Caco-2 (cell line): ENCODE measurements around the gene ATOH8. TPM values are rescaled to one million over a fixed set of nuclear protein-coding genes. Genes with fewer than 3 reads are reported as not detected.

Source experiments
- BruUV-seq: library from RNA; stranded (reverse); fragments of 400-500 nt; replicated peaks from 2 replicates; lab custom pipeline; 2021; lab: Mats Ljungman, UMichigan
- CTCF ChIA-PET: fragments of 300-600 bp; sonication (Branson Sonifier 250); formaldehyde crosslinking; loops from one replicate; lab custom pipeline; 2022; ENCODE audit warnings: antibody characterized with exemption; lab: Charles Lee
- POLR2A ChIA-PET: fragments of 300-600 bp; sonication (Branson Sonifier 250); formaldehyde crosslinking; loops from one replicate; lab custom pipeline; 2022; ENCODE audit warnings: antibody characterized with exemption; lab: Charles Lee
- DNase-seq, 2 experiments: peaks; one replicate each; pipeline versions ENCODE4 v3.0.0 to v3.0.0-alpha.2; 2020 to 2022
- H3K27me3 ChIP-seq: replicated peaks from 2 replicates; pipeline ENCODE4 v1.6.0; 2011; ENCODE audit warnings: low read length; ENCODE audit not compliant: control insufficient read depth, insufficient read depth
- H3K36me3 ChIP-seq: 2 replicates; pipeline ENCODE4 v1.5.1; 2011; ENCODE audit warnings: low read length; ENCODE audit not compliant: control insufficient read depth, insufficient read depth
- H3K4me1 ChIP-seq: fragments of 250-450 bp; sonication (Bioruptor Pico); 2 replicates; pipeline ENCODE4 v1.5.1; 2020; ENCODE audit warnings: mild to moderate bottlenecking
- H3K4me3 ChIP-seq: 2 replicates; pipeline ENCODE4 v1.5.1; 2011; ENCODE audit warnings: low read depth, mild to moderate bottlenecking, control low read depth, low read length
- H3K9me3 ChIP-seq: fragments of 250-450 bp; sonication (Bioruptor Pico); 2 replicates; pipeline ENCODE4 v1.5.1; 2020; ENCODE audit warnings: mild to moderate bottlenecking, moderate library complexity
- H3K27ac Mint-ChIP-seq: one replicate; pipeline ENCODE4 v1.8.0; 2022; ENCODE audit warnings: mixed read lengths; ENCODE audit not compliant: unreplicated experiment
- H3K27me3 Mint-ChIP-seq: one replicate; pipeline ENCODE4 v1.8.0; 2022; ENCODE audit warnings: mixed read lengths; ENCODE audit not compliant: insufficient read depth, unreplicated experiment
- H3K36me3 Mint-ChIP-seq: one replicate; pipeline ENCODE4 v1.8.0; 2022; ENCODE audit warnings: mild to moderate bottlenecking, mixed read lengths; ENCODE audit not compliant: insufficient read depth, unreplicated experiment
- H3K4me1 Mint-ChIP-seq: one replicate; pipeline ENCODE4 v1.8.0; 2022; ENCODE audit warnings: low read depth, mixed read lengths; ENCODE audit not compliant: unreplicated experiment
- H3K4me3 Mint-ChIP-seq: one replicate; pipeline ENCODE4 v1.8.0; 2022; ENCODE audit warnings: mild to moderate bottlenecking, moderate library complexity, mixed read lengths; ENCODE audit not compliant: unreplicated experiment
- H3K9me3 Mint-ChIP-seq: one replicate; pipeline ENCODE4 v1.8.0; 2022; ENCODE audit warnings: mixed read lengths; ENCODE audit not compliant: unreplicated experiment
- CTCF ChIP-seq, 2 experiments: fragments of 200-600 bp in 1 of 2; IDR thresholded peaks; 1 replicate in 1 of 2; 2 replicates in 1 of 2; pipeline versions ENCODE4 v1.5.1 to v1.8.0; 2011 to 2022; ENCODE audit warnings: antibody characterized with exemption in 1 of 2, control low read depth in 1 of 2, inconsistent platforms in 1 of 2, low read depth in 1 of 2, low read length in 1 of 2, mild to moderate bottlenecking in 1 of 2, moderate library complexity in 1 of 2; ENCODE audit not compliant: insufficient read depth in 1 of 2, severe bottlenecking in 1 of 2, unreplicated experiment in 1 of 2
- intact Hi-C: fragments of 100-400 bp; cut with micrococcal nuclease; formaldehyde crosslinking; loops from one replicate; pipeline ENCODE4 v1.10.0; 2022; ENCODE audit not compliant: unreplicated experiment
- total RNA-seq: library from RNA; stranded (reverse); gene quantifications from 2 replicates; pipeline ENCODE4 v1.2.3, GENCODE V29; 2022

ATOH8 gene
- total RNA-seq, 1 experiment from 2014 or later, result not detected

- Histone ChIP-seq H3K9me3 (no peaks in the 10 kb centered on the region), H3K27me3 (no peaks in the 10 kb centered on the region; the same call in 1 of the 2 replicates), H3K4me1 (no peaks in the 10 kb centered on the region), H3K36me3 (no peaks in the 10 kb centered on the region), H3K4me3 (no peak overlapping the region)
- H3K27ac Mint-ChIP-seq, result no peak overlapping the region
- ChIA-PET CTCF (no interaction called here), POLR2A (no interaction called here)
- no TSS peak for BruUV-seq
- no peaks in the 10 kb centered on the region for H3K9me3 Mint-ChIP-seq
- DNase-seq, result no peak
- H3K4me3 Mint-ChIP-seq, result no peak overlapping the region
- H3K27me3 Mint-ChIP-seq, result peaks cover 3% of the 10 kb centered on the region
- intact Hi-C loops, result loop anchor here (5.0 kb wide), 1 partner anchor 62 kb away; no protein-coding TSS in a partner anchor
- TF ChIP-seq CTCF (IDR thresholded peaks at IDR 0.05; ENCODE audit: insufficient read depth in 1 of 2, low read depth in 1 of 2, low read length in 1 of 2, severe bottlenecking in 1 of 2, unreplicated experiment in 1 of 2), result no peak
- H3K36me3 Mint-ChIP-seq, result no peaks in the 10 kb centered on the region
- no peaks in the 10 kb centered on the region for H3K4me1 Mint-ChIP-seq
These were observed 44.4 kb upstream of the ATOH8 start for GRCh38 chr2:85709401-85709811.

DNA sequence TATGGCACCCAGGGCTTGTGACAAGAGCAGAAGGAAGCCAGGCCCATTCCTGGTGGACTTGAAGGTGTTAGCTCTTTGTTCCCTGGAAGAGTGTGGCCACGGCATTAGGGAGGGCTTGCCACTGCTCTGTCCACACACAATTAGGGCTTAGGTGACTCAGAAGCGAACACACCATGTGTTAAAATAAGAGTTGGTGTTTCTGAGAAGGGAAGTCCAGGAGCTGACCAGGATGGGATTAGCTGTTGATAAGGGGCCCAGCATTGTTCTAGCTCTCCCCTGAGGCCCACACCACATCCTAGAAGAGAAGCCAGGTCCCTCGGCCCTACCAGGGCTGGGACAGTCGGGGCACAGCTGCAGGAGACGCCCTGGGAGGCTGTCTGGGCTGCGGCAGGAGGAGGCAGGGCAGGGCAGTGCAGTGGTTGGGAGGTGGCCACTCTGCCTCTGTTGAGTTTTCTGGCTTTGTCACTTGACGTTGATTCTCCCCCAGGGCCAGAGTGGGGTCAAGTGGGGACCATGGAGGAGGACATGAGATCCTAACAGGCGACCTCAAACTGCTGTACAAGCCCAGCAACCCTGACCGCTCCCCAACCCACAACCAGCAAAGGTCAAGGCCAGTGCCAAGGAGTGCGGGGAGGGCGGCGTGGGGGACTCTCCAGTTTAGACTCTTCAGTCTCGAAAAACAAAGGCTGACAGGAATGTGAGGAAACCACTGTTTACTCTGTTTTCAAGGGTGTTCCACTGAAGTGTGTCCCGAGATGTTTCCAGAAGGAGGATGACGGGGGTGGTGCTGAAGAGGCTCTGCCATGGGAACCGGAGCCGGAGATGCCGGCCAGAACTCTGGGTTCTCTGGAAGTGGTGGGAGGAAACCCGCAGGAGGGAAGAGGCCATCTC, 42.9 kb upstream of the ATOH8 start:
- CTCF ChIA-PET, result interaction anchor here (0.6 kb wide), 1 partner anchor 29 kb away, joined by 4 read pairs; no protein-coding TSS in a partner anchor
- H3K27me3 Mint-ChIP-seq, result no peaks in the 10 kb centered on the region

More for the DNA sequence above, 42.9 kb upstream of the ATOH8 start:
- Histone ChIP-seq H3K27me3 (no peaks in the 10 kb centered on the region; the same call in 1 of the 2 replicates), H3K36me3 (no peaks in the 10 kb centered on the region), H3K9me3 (no peaks in the 10 kb centered on the region), H3K4me1 (no peaks in the 10 kb centered on the region), H3K4me3 (no peak overlapping the region)
- Mint-ChIP-seq H3K4me3 (no peak overlapping the region), H3K4me1 (no peaks in the 10 kb centered on the region), H3K27ac (no peak overlapping the region), H3K36me3 (no peaks in the 10 kb centered on the region), H3K9me3 (no peaks in the 10 kb centered on the region)
- POLR2A ChIA-PET, result no interaction called here
- DNase-seq, result no peak
- no peak for TF ChIP-seq CTCF (IDR thresholded peaks at IDR 0.05; ENCODE audit: insufficient read depth in 1 of 2, low read depth in 1 of 2, low read length in 1 of 2, severe bottlenecking in 1 of 2, unreplicated experiment in 1 of 2)
- BruUV-seq, result no TSS peak
- intact Hi-C loops, result no loop called here
